NK-92 treated with Interleukin-12 subunit alpha and Interleukin-12 subunit beta, amount 100 ng/mL, for 24 hours (cell line): ENCODE results near the gene BSN.

ENCODE experiments used
- DNase-seq: peaks from one replicate; lab custom pipeline; 2025; lab: John Stamatoyannopoulos, UW

The BSN gene

GRCh38 chr3:49630784-49631183, 76.5 kb downstream of the BSN start:
- DNase-seq: no peak

GRCh38 chr3:49634736-49635135, 80.5 kb downstream of the BSN start:
- DNase-seq: no peak

- DNase-seq: no peak
Observed at GRCh38 chr3:49636883-49637609, 82.8 kb downstream of the BSN start.

GRCh38 chr3:49638445-49638844, 84.2 kb downstream of the BSN start:
- no peak for DNase-seq

DNA sequence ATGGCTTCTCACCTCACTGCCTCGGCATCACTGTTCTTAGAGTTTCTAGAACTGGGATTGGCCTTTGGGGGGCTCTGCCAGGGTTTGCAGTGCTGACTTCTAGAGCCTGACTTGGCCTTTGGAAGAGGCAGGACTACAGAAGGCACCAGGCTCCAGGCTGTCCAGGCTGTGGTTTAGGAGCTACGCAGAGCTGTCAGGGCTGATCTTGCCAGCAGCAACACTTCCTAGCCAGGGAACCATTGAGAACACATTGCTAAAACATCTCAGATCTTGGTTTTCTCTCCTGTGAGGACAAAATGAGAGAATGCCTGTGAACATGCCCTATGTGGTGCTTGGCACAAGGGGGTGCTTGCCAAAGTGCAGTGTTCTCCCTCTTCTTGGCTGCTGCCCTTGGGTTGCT, 85.3 kb downstream of the BSN start:
- no peak for DNase-seq

DNA sequence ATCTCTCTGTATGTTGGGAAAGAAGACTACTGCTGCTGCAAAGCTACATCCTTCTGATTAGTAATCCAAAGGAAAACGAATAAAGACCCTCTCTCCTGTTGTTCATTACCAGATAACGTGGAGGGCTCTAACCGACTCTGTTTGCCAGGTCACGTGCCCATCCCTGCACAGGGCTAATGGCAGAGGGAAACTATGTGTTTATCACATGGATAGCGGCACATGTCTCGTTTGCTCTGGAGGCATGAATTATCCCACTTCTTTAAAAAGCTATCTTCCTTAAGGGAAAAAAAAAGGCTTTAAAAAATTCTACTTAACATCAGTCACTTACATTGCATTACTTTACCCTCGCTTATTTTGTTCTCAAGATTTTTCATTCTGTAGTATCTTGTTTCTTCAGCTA, 87.0 kb downstream of the BSN start:
- no peak for DNase-seq

- no peak for DNase-seq
Observed at GRCh38 chr3:49641921-49642707, 87.8 kb downstream of the BSN start.

- no peak for DNase-seq
Observed at GRCh38 chr3:49642708-49643145, 88.5 kb downstream of the BSN start.

DNA sequence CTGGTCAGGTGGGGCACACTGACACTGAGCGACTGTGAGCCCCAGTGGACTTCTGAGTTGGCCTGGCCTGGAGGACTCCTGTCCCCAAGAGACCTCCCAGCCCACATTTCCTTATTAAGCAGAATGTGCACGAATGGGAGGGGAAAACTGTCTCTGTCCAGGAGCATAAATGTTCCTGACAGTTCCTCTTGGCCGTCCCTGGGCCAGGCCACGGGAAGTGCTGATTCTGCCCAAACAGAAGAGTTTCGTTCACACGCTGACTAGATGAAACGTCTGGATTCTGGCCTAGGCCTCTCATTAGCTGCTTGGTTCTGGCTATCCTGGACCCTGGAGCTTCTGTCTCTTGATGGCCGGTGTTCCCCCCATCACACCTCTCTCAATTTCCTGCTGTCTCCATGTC, 90.4 kb downstream of the BSN start:
- no peak for DNase-seq

DNA sequence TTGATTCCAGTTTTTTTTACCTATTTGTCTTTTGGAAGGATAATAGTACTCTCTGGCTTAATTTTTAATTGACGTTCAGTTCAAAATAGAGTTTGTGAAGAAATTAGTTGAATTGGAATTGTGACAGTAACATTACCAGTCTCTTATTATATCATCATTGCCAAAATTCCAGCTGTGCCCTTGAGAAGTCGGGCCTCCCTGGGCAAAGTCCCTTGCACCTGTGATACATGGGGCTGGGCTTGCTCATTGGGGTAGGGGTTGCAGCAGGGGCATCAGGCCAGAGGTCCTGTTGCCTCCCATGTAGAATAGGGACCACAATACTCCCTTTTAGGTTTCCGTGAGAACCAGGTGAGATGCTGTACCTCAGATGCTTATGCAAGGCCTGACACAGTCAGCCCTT, 92.0 kb downstream of the BSN start:
- DNase-seq: no peak

DNA sequence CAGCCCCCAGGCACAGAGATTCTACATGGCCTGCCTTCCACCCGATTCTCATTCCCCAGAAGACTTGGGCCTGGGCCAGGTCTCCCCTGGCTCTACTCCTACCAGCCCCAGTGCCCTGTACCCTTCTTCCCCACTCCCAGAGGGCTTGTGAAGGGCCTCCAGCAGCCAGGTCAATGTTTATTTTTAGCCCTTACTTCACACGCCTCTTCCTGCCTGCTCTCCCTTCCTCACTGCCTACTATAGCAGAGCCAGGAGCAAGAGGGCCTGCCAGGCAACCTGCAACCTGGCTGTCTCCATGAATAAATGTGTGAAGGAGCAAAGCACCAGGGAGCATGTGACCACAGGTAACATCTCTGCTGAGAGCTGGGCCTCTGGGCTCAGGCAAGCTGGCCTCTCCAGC, 93.5 kb downstream of the BSN start:
- DNase-seq: no peak

GRCh38 chr3:49648354-49649019, 94.2 kb downstream of the BSN start:
- no peak for DNase-seq

GRCh38 chr3:49649576-49649975, 95.3 kb downstream of the BSN start:
- DNase-seq: no peak

- DNase-seq: no peak
Observed at GRCh38 chr3:49650177-49650576, 95.9 kb downstream of the BSN start.

- DNase-seq: no peak
Observed at GRCh38 chr3:49650637-49651036, 96.4 kb downstream of the BSN start.

DNA sequence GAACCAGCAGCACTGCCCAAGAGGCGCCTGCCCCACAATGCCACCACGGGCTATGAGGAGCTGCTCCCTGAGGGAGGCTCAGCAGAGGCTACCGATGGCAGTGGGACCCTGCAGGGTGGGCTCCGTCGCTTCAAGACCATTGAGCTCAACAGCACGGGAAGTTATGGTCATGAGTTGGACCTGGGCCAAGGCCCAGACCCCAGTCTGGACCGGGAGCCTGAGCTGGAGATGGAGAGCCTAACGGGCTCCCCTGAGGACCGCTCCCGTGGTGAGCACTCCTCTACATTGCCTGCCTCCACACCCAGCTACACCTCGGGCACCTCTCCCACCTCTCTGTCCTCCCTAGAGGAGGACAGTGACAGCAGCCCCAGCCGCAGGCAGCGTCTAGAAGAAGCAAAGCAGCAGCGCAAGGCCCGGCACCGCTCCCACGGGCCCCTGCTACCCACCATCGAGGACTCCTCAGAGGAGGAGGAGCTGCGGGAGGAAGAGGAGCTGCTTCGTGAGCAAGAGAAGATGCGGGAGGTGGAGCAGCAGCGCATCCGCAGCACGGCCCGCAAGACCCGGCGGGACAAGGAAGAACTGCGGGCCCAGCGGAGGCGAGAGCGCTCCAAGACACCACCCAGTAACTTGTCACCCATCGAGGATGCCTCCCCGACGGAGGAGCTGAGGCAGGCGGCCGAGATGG, 98.1 kb downstream of the BSN start:
- DNase-seq: no peak

DNA sequence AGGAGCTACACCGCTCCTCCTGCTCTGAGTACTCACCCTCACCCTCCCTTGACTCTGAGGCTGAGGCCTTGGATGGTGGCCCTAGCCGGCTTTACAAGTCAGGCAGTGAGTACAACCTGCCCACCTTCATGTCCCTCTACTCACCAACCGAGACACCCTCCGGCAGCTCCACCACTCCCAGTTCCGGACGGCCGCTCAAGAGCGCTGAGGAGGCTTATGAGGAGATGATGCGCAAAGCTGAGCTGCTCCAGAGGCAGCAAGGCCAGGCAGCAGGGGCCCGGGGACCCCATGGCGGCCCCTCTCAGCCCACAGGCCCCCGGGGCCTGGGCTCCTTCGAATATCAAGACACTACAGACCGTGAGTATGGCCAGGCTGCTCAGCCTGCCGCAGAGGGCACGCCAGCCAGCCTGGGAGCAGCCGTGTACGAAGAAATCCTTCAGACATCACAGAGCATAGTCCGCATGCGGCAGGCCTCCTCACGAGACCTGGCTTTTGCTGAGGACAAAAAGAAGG, 98.7 kb downstream of the BSN start:
- no peak for DNase-seq

GRCh38 chr3:49653621-49654020, 99.3 kb downstream of the BSN start:
- no peak for DNase-seq

DNA sequence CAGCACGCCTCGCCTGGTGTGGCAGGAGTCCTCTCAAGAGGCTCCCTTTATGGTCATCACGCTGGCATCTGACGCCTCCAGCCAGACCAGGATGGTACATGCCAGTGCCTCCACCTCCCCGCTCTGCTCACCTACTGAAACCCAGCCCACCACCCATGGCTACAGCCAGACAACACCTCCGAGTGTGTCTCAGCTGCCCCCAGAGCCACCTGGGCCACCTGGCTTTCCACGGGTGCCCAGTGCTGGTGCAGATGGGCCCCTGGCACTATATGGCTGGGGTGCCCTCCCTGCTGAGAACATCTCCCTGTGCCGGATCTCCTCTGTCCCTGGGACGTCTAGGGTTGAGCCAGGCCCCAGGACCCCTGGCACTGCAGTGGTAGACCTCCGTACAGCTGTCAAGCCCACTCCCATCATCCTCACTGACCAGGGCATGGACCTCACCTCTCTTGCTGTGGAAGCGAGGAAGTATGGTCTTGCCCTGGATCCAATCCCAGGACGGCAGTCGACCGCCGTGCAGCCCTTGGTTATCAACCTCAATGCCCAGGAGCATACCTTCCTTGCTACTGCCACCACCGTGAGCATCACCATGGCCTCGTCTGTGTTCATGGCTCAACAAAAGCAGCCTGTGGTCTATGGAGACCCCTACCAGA, 100.0 kb downstream of the BSN start:
- no peak for DNase-seq

DNA sequence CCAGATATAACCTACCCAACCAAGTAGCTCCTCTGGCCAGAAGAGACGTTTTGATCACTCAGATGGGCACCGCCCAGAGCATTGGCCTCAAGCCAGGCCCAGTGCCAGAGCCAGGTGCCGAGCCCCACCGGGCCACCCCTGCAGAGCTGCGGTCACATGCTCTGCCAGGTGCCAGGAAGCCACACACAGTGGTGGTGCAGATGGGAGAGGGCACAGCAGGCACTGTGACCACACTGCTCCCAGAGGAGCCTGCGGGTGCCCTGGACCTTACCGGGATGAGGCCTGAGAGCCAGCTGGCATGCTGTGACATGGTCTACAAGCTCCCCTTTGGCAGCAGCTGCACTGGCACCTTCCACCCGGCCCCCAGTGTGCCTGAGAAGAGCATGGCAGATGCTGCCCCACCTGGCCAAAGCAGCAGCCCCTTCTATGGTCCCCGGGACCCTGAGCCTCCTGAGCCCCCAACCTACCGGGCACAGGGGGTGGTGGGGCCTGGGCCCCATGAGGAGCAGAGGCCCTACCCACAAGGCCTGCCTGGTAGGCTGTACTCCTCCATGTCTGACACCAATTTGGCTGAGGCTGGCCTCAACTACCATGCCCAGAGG, 100.8 kb downstream of the BSN start:
- DNase-seq: no peak

- DNase-seq: no peak
Observed at GRCh38 chr3:49655731-49656285, 101.5 kb downstream of the BSN start.
